ENCODE data around the gene ARHGAP6.

ARHGAP6 gene

GRCh38 chrX:11298600-11298999 is 367.1 kb downstream of the ARHGAP6 start:
- H3K27ac ChIP-seq (ENCODE audit: low read depth, low read length): no peak overlapping the region
- no peaks in the 10 kb centered on the region for H3K36me3 ChIP-seq (ENCODE audit: insufficient read depth, low read length)
- H3K9ac ChIP-seq (ENCODE audit: low read length): no peak overlapping the region
- H3K4me3 ChIP-seq (ENCODE audit: low read depth in 1 of 2, low read length in 2 of 2): no peak overlapping the region
- no peaks in the 10 kb centered on the region for H3K27me3 ChIP-seq (ENCODE audit: control insufficient read depth in 1 of 2, insufficient read depth in 2 of 2, low read length in 2 of 2)
- H3K4me1 ChIP-seq (ENCODE audit: insufficient read depth, low read length): peaks cover 15% of the 10 kb centered on the region
- no peaks in the 10 kb centered on the region for H3K9me3 ChIP-seq (ENCODE audit: low read length)

GRCh38 chrX:11296051-11296450 is 369.7 kb downstream of the ARHGAP6 start:
- Histone ChIP-seq H3K4me1 (ENCODE audit: insufficient read depth, low read length) (peaks cover 8% of the 10 kb centered on the region), H3K27ac (ENCODE audit: low read depth, low read length) (no peak overlapping the region), H3K9ac (ENCODE audit: low read length) (no peak overlapping the region), H3K4me3 (ENCODE audit: low read depth in 1 of 2, low read length in 2 of 2) (no peak overlapping the region), H3K36me3 (ENCODE audit: insufficient read depth, low read length) (no peaks in the 10 kb centered on the region), H3K27me3 (ENCODE audit: control insufficient read depth in 1 of 2, insufficient read depth in 2 of 2, low read length in 2 of 2) (no peaks in the 10 kb centered on the region), H3K9me3 (ENCODE audit: low read length) (no peaks in the 10 kb centered on the region)

GRCh38 chrX:11293113-11293512 is 372.6 kb downstream of the ARHGAP6 start, which contains the start of gene AMELX:
AMELX (plus strand) TSS chrX:11293413; CDS start chrX:11294789, 1,376 bp downstream.
- no peak within 1 kb of the TSS for H3K27ac ChIP-seq (ENCODE audit: low read depth, low read length)
- no peaks in the 10 kb centered on the region for H3K9me3 ChIP-seq (ENCODE audit: low read length)
- no peaks in the 10 kb centered on the region for H3K27me3 ChIP-seq (ENCODE audit: control insufficient read depth in 1 of 2, insufficient read depth in 2 of 2, low read length in 2 of 2)
- no peaks in the 10 kb centered on the region for H3K36me3 ChIP-seq (ENCODE audit: insufficient read depth, low read length)
- no peak within 1 kb of the TSS for H3K4me3 ChIP-seq (ENCODE audit: low read depth in 1 of 2, low read length in 2 of 2)
- H3K4me1 ChIP-seq (ENCODE audit: insufficient read depth, low read length): peaks cover 8% of the 10 kb centered on the region
- H3K9ac ChIP-seq (ENCODE audit: low read length): no peak within 1 kb of the TSS

DNA sequence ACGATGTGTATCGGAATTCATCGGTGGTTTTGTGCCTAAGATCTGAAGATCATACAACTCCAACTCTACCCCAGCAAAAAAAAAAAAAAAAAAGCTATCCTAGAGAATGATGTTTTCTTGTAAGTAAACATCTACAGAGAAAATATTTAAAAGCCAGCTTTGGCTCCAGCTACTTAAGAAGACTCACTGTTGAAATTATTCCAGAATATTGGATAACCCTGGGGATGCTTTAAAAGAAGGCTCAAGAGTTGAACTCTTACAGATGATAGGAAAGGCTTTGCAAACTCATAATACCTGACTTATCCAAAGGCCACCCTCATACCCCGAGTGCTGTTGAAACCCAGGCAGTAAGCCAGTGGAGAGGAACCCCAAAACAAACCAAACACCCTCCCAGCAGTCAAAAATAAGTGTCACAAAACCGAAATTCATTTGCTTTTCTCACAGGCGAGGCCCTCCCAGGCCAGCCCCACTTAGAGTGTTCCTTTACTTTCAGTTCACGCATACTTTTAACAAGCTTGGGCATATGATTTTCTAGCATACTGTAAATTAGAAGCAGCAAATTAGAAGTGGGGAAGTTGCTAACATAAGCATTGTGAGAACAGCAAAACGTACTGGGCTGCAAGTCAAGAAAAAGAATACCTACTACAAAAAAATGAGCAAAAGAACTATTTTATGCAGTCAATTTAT is 375.2 kb downstream of the ARHGAP6 start:
- Histone ChIP-seq H3K27me3 (ENCODE audit: control insufficient read depth in 1 of 2, insufficient read depth in 2 of 2, low read length in 2 of 2) (no peaks in the 10 kb centered on the region), H3K27ac (ENCODE audit: low read depth, low read length) (no peak overlapping the region), H3K4me3 (ENCODE audit: low read depth in 1 of 2, low read length in 2 of 2) (no peak overlapping the region)

GRCh38 chrX:11287505-11287904 is 378.2 kb downstream of the ARHGAP6 start:
- no peak overlapping the region for H3K27ac ChIP-seq (ENCODE audit: low read depth, low read length)

More for the DNA sequence above, 375.2 kb downstream of the ARHGAP6 start:
- H3K9ac ChIP-seq (ENCODE audit: low read length): no peak overlapping the region
- H3K4me1 ChIP-seq (ENCODE audit: insufficient read depth, low read length): no peaks in the 10 kb centered on the region
- H3K9me3 ChIP-seq (ENCODE audit: low read length): no peaks in the 10 kb centered on the region
- H3K36me3 ChIP-seq (ENCODE audit: insufficient read depth, low read length): no peaks in the 10 kb centered on the region

DNA sequence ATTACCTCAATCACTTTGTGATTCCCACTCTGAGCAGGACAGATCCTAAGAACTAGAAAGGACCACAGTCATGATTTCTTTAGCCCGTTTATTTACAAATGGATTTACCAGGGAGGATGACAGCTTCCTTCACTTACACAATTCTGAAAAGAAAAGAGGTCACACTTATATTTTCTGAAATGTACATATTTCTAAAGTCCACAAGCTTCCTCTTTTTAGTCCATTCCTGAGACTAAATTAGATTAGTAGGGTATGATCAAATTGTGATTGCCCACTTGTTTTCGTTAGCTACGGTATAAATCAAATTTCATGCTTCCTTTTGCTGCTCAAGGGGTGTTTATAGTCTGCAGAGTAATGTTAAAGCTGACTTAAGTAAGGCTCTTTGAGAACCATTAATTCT is 380.1 kb downstream of the ARHGAP6 start:
- Histone ChIP-seq H3K27me3 (ENCODE audit: control insufficient read depth in 1 of 2, insufficient read depth in 2 of 2, low read length in 2 of 2) (no peaks in the 10 kb centered on the region), H3K9ac (ENCODE audit: low read length) (no peak overlapping the region), H3K36me3 (ENCODE audit: insufficient read depth, low read length) (no peaks in the 10 kb centered on the region), H3K4me1 (ENCODE audit: insufficient read depth, low read length) (no peaks in the 10 kb centered on the region), H3K4me3 (ENCODE audit: low read depth in 1 of 2, low read length in 2 of 2) (no peak overlapping the region), H3K9me3 (ENCODE audit: low read length) (no peaks in the 10 kb centered on the region), H3K27ac (ENCODE audit: low read depth, low read length) (no peak overlapping the region)

More at GRCh38 chrX:11287505-11287904, 378.2 kb downstream of the ARHGAP6 start:
- Histone ChIP-seq H3K4me3 (ENCODE audit: low read depth in 1 of 2, low read length in 2 of 2) (no peak overlapping the region), H3K9ac (ENCODE audit: low read length) (no peak overlapping the region), H3K27me3 (ENCODE audit: control insufficient read depth in 1 of 2, insufficient read depth in 2 of 2, low read length in 2 of 2) (no peaks in the 10 kb centered on the region), H3K9me3 (ENCODE audit: low read length) (no peaks in the 10 kb centered on the region), H3K36me3 (ENCODE audit: insufficient read depth, low read length) (no peaks in the 10 kb centered on the region), H3K4me1 (ENCODE audit: insufficient read depth, low read length) (no peaks in the 10 kb centered on the region)

DNA sequence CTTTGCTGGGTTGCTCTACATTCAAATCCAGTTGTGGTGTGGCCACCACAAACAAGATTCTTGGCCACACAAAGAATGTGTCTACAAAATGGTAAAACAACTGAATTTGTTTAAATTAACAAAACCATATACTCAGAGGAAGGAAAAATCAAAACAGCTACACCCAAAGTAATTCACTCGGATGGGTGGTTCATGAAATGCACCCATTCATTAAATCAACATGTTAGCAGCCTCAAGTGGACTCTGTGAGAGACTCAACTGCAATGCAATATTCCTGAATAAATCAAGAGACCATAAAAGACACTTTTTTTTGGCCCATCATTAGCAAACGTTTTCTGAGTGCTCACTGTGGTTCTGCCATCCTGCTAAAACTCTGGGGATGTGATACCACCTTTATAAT is 383.7 kb downstream of the ARHGAP6 start:
- Histone ChIP-seq H3K9me3 (ENCODE audit: low read length) (no peaks in the 10 kb centered on the region), H3K4me3 (ENCODE audit: low read depth in 1 of 2, low read length in 2 of 2) (no peak overlapping the region), H3K27ac (ENCODE audit: low read depth, low read length) (no peak overlapping the region), H3K9ac (ENCODE audit: low read length) (no peak overlapping the region), H3K27me3 (ENCODE audit: control insufficient read depth in 1 of 2, insufficient read depth in 2 of 2, low read length in 2 of 2) (no peaks in the 10 kb centered on the region), H3K36me3 (ENCODE audit: insufficient read depth, low read length) (no peaks in the 10 kb centered on the region), H3K4me1 (ENCODE audit: insufficient read depth, low read length) (no peaks in the 10 kb centered on the region)

DNA sequence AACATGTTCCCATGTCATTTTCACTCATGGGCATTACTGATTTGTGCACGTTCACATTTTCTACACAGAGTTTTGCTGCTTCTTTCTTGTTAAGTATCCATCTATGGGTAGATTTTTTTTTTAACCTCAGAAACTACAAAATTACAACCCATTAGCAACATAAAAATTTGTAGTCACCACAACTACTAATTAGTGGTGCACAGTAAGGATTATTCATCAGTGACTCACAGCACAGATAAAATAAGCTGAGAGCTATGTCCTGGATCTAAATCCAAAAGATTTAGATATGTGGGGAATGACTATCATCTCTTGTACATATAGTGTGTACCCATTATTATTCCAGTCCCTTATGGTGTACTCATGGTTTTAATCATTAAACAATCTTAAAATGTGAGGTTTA is 392.2 kb downstream of the ARHGAP6 start:
- Histone ChIP-seq H3K36me3 (ENCODE audit: insufficient read depth, low read length) (no peaks in the 10 kb centered on the region), H3K4me3 (ENCODE audit: low read depth in 1 of 2, low read length in 2 of 2) (no peak overlapping the region), H3K9ac (ENCODE audit: low read length) (no peak overlapping the region), H3K4me1 (ENCODE audit: insufficient read depth, low read length) (no peaks in the 10 kb centered on the region), H3K9me3 (ENCODE audit: low read length) (no peaks in the 10 kb centered on the region), H3K27ac (ENCODE audit: low read depth, low read length) (no peak overlapping the region), H3K27me3 (ENCODE audit: control insufficient read depth in 1 of 2, insufficient read depth in 2 of 2, low read length in 2 of 2) (no peaks in the 10 kb centered on the region)

DNA sequence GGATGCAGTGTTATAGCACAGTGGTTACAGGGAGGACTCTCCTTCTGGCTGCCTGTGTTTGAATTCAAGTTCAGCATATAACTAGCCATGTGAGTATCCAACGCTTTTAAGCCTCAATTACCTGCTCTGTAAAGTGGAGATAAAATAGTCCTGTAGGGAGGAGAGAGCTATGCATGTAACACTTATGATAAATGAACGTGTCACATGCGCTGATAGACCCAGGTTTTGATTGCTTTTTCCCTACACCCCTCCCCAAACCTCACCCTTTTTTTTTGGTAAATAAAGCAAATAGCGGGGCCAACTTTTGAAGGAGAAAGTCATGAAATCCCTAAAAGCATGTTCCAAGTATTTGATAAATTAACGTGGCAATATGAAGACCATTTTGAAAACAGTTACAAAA is 392.9 kb downstream of the ARHGAP6 start:
- no peak overlapping the region for H3K27ac ChIP-seq (ENCODE audit: low read depth, low read length)

DNA sequence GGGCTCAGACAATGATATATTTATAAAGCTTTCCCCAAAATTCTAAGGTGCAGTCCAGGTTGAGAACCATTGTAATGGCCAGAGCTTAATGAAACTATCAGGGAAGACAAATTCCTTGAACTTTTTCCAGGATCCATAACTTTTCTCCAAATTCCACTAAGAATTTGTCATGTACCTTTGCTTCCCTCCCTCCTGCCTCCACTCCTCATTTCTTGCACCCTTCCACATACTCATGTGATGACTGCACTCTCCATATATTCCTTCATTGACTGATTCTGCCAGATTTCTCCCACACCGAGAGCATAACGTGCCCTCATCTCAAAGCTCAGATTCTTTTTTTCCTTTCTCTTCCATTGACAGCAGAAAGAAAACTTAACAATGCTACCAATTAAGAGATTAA is 393.4 kb downstream of the ARHGAP6 start:
- Histone ChIP-seq H3K4me3 (ENCODE audit: low read depth in 1 of 2, low read length in 2 of 2) (no peak overlapping the region), H3K36me3 (ENCODE audit: insufficient read depth, low read length) (no peaks in the 10 kb centered on the region), H3K9ac (ENCODE audit: low read length) (no peak overlapping the region), H3K9me3 (ENCODE audit: low read length) (no peaks in the 10 kb centered on the region), H3K27ac (ENCODE audit: low read depth, low read length) (no peak overlapping the region), H3K4me1 (ENCODE audit: insufficient read depth, low read length) (no peaks in the 10 kb centered on the region), H3K27me3 (ENCODE audit: control insufficient read depth in 1 of 2, insufficient read depth in 2 of 2, low read length in 2 of 2) (no peaks in the 10 kb centered on the region)

More for the DNA sequence above, 392.9 kb downstream of the ARHGAP6 start:
- no peaks in the 10 kb centered on the region for H3K9me3 ChIP-seq (ENCODE audit: low read length)
- no peaks in the 10 kb centered on the region for H3K36me3 ChIP-seq (ENCODE audit: insufficient read depth, low read length)
- no peaks in the 10 kb centered on the region for H3K4me1 ChIP-seq (ENCODE audit: insufficient read depth, low read length)
- no peak overlapping the region for H3K9ac ChIP-seq (ENCODE audit: low read length)
- H3K27me3 ChIP-seq (ENCODE audit: control insufficient read depth in 1 of 2, insufficient read depth in 2 of 2, low read length in 2 of 2): no peaks in the 10 kb centered on the region
- H3K4me3 ChIP-seq (ENCODE audit: low read depth in 1 of 2, low read length in 2 of 2): no peak overlapping the region

DNA sequence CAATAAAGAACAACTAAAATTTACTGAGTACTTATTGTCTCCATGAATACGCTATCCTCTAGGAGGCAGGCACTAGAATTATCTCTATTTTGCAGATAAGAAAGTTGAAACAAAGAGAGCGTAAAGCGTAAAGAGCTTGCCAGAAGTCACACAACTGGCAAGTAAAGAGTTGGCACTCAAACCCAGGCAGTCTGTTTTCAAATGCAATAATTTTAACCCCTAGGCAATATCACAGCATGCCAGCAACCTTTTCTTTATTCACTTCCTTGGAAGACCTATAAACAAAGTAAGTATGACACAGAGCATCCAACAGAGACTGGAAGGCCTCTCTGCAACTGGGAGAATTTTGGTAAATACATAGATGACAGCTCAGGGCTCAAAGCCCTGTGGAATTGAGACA is 395.7 kb downstream of the ARHGAP6 start:
- Histone ChIP-seq H3K27ac (ENCODE audit: low read depth, low read length) (no peak overlapping the region), H3K4me3 (ENCODE audit: low read depth in 1 of 2, low read length in 2 of 2) (no peak overlapping the region), H3K4me1 (ENCODE audit: insufficient read depth, low read length) (no peaks in the 10 kb centered on the region), H3K9me3 (ENCODE audit: low read length) (no peaks in the 10 kb centered on the region), H3K36me3 (ENCODE audit: insufficient read depth, low read length) (no peaks in the 10 kb centered on the region), H3K27me3 (ENCODE audit: control insufficient read depth in 1 of 2, insufficient read depth in 2 of 2, low read length in 2 of 2) (no peaks in the 10 kb centered on the region), H3K9ac (ENCODE audit: low read length) (no peak overlapping the region)

GRCh38 chrX:11269006-11269405 is 396.7 kb downstream of the ARHGAP6 start:
- H3K27me3 ChIP-seq (ENCODE audit: control insufficient read depth in 1 of 2, insufficient read depth in 2 of 2, low read length in 2 of 2): no peaks in the 10 kb centered on the region
- no peak overlapping the region for H3K4me3 ChIP-seq (ENCODE audit: low read depth in 1 of 2, low read length in 2 of 2)
- no peaks in the 10 kb centered on the region for H3K9me3 ChIP-seq (ENCODE audit: low read length)
- H3K4me1 ChIP-seq (ENCODE audit: insufficient read depth, low read length): no peaks in the 10 kb centered on the region
- H3K36me3 ChIP-seq (ENCODE audit: insufficient read depth, low read length): no peaks in the 10 kb centered on the region
- H3K27ac ChIP-seq (ENCODE audit: low read depth, low read length): no peak overlapping the region
- no peak overlapping the region for H3K9ac ChIP-seq (ENCODE audit: low read length)
